Left lung (tissue), 10 donors: ENCODE results near the gene CYB561. TPM values are rescaled to one million over a fixed set of nuclear protein-coding genes. Genes with fewer than 3 reads are reported as not detected.
A peak's percentile ranks its signal among the peaks of the same experiment; 100 is the strongest.

Source experiments
- ATAC-seq: fragments of 200-7000 bp; cut with Tn5 transposase; one replicate; pipeline ENCODE4 v1.9.1; 2020; ENCODE audit warnings: moderate library complexity
- DNase-seq, 4 donors: peaks; one replicate each; pipeline ENCODE4 v3.0.0-alpha.2; 2013 to 2020
- H3K27ac ChIP-seq, 2 donors: fragments of 200-600 bp; sonication (generic) in 1 of 2; one replicate each; pipeline versions ENCODE4 v1.5.0 to v1.8.0; 2020 to 2021
- H3K27me3 ChIP-seq, 2 donors: fragments of 200-600 bp; sonication (generic) in 1 of 2; one replicate each; pipeline versions ENCODE4 v1.5.0 to v1.8.0; 2020 to 2021
- H3K36me3 ChIP-seq, 2 donors: fragments of 200-600 bp; sonication (generic) in 1 of 2; one replicate each; pipeline versions ENCODE4 v1.5.0 to v1.8.0; 2020 to 2021
- H3K4me1 ChIP-seq, 2 donors: fragments of 200-600 bp; one replicate each; pipeline ENCODE4 v1.8.0; 2021
- H3K4me3 ChIP-seq, 2 donors: fragments of 200-600 bp; sonication (generic) in 1 of 2; one replicate each; pipeline versions ENCODE4 v1.5.0 to v1.8.0; 2020 to 2021; ENCODE audit warnings: mild to moderate bottlenecking in 1 of 2
- H3K9me3 ChIP-seq, 2 donors: fragments of 200-600 bp; sonication (generic) in 1 of 2; one replicate each; pipeline versions ENCODE4 v1.5.0 to v1.8.0; 2020 to 2021
- CTCF ChIP-seq, 2 donors: fragments of 200-600 bp; sonication (generic) in 1 of 2; IDR thresholded peaks; one replicate each; pipeline versions ENCODE4 v1.5.0 to v1.8.0; 2021; ENCODE audit warnings: antibody characterized with exemption in 2 of 2
- intact Hi-C, 2 donors: fragments of 100-400 bp; cut with DNase I; formaldehyde crosslinking; loops; one replicate each; pipeline versions ENCODE4 v1.11.2 to v1.14.2; 2022
- polyA plus RNA-seq, 6 donors: library from polyadenylated mRNA; unstranded; fragments of 120-200 nt; gene quantifications; one replicate each; pipeline ENCODE4 v1.2.1, GENCODE V29; 2013; ENCODE audit not compliant: insufficient read length in 6 of 6
- total RNA-seq, 2 donors: library from RNA; stranded (reverse); fragmentation: NEBNext Ultra II Directional; extraction: Animal tissue kit (Norgen Biotek cat#: 25700); gene quantifications; one replicate each; pipeline ENCODE4 v1.2.1, GENCODE V29; 2021
- donor health status: DM: no; HTN: yes; CAD: no.
- donor health status: DM: no; HTN: no; CAD: no.

The CYB561 gene
- total and polyA plus RNA-seq, 8 donors: 25.9 to 76.4 (median 33.4) TPM

GRCh38 chr17:63445065-63445464 lies 1.0 kb downstream of the CYB561 start:
- intact Hi-C loops: no loop called here
- peak in 1 of 4 donors; percentile 26 for DNase-seq
- Histone ChIP-seq H3K27ac (peak overlapping the region in 1 of 2 donors; percentile 95), H3K36me3 (no peaks in the 10 kb centered on the region), H3K4me1 (peaks cover 10 to 69% of the 10 kb centered on the region in 2 donors), H3K4me3 (peak overlapping the region; percentile 67 to 68), H3K9me3 (no peaks in the 10 kb centered on the region), H3K27me3 (peaks cover 0 to 21% of the 10 kb centered on the region in 2 donors)
- no peak for ATAC-seq
- TF ChIP-seq CTCF (IDR thresholded peaks at IDR 0.05): no peak

GRCh38 chr17:63444457-63444856 lies 1.6 kb downstream of the CYB561 start:
- peak overlapping the region in 1 of 2 donors; percentile 13 for H3K27ac ChIP-seq
- no peak for TF ChIP-seq CTCF (IDR thresholded peaks at IDR 0.05)
- no peak for DNase-seq
- H3K4me1 ChIP-seq: peaks cover 11 to 70% of the 10 kb centered on the region in 2 donors
- ATAC-seq: no peak
- no peaks in the 10 kb centered on the region for H3K9me3 ChIP-seq
- H3K4me3 ChIP-seq: peak overlapping the region in 1 of 2 donors; percentile 68
- intact Hi-C loops: no loop called here
- H3K27me3 ChIP-seq: peaks cover 0 to 21% of the 10 kb centered on the region in 2 donors
- H3K36me3 ChIP-seq: no peaks in the 10 kb centered on the region

GRCh38 chr17:63443053-63443452 lies 3.1 kb downstream of the CYB561 start:
- TF ChIP-seq CTCF (IDR thresholded peaks at IDR 0.05): no peak
- H3K4me1 ChIP-seq: peaks cover 14 to 79% of the 10 kb centered on the region in 2 donors
- H3K9me3 ChIP-seq: no peaks in the 10 kb centered on the region
- H3K36me3 ChIP-seq: no peaks in the 10 kb centered on the region
- ATAC-seq (no peak), DNase-seq (peak in 1 of 4 donors; percentile 43)
- no peak overlapping the region for H3K4me3 ChIP-seq
- intact Hi-C loops: no loop called here
- H3K27me3 ChIP-seq: peaks cover 0 to 21% of the 10 kb centered on the region in 2 donors
- peak overlapping the region in 1 of 2 donors; percentile 62 for H3K27ac ChIP-seq

- intact Hi-C loops: no loop called here
- no peak overlapping the region for H3K4me3 ChIP-seq
- peaks cover 0 to 21% of the 10 kb centered on the region in 2 donors for H3K27me3 ChIP-seq
- peak overlapping the region; percentile 17 to 62 for H3K27ac ChIP-seq
- ATAC-seq (no peak), DNase-seq (peak in 1 of 4 donors; percentile 51)
- H3K36me3 ChIP-seq: no peaks in the 10 kb centered on the region
- H3K4me1 ChIP-seq: peaks cover 10 to 74% of the 10 kb centered on the region in 2 donors
- TF ChIP-seq CTCF (IDR thresholded peaks at IDR 0.05): no peak
- H3K9me3 ChIP-seq: no peaks in the 10 kb centered on the region
Measured at GRCh38 chr17:63442549-63443035, 3.5 kb downstream of the CYB561 start.

- ATAC-seq: no peak
- peak overlapping the region; percentile 17 to 62 for H3K27ac ChIP-seq
Measured at GRCh38 chr17:63442074-63442473, 4.0 kb downstream of the CYB561 start.

More at GRCh38 chr17:63442074-63442473, 4.0 kb downstream of the CYB561 start:
- TF ChIP-seq CTCF (IDR thresholded peaks at IDR 0.05): no peak
- DNase-seq: peak in 1 of 4 donors; percentile 25
- H3K27me3 ChIP-seq: peaks cover 0 to 21% of the 10 kb centered on the region in 2 donors
- intact Hi-C loops: no loop called here
- H3K4me3 ChIP-seq: no peak overlapping the region
- peaks cover 5 to 73% of the 10 kb centered on the region in 2 donors for H3K4me1 ChIP-seq
- H3K9me3 ChIP-seq: no peaks in the 10 kb centered on the region
- H3K36me3 ChIP-seq: no peaks in the 10 kb centered on the region
